T-helper 1 cell treated with Interleukin-12 subunit alpha and Interleukin-12 subunit beta and Interleukin-4 antibody, amounts not matched to agents 30 μg/mL and 1 μg/mL, for 36 hours (primary cell): Measurements from ENCODE around the gene LRR1.
A peak's percentile ranks its signal among the peaks of the same experiment; 100 is the strongest.
"Not testable (repeated sequence)": the region's sequence is repeated elsewhere in the genome, so short reads cannot be mapped to it uniquely, and the experiment has no call there.

Experiments used
- H3K27ac Mint-ChIP-seq: one replicate; pipeline ENCODE4 v1.8.0; 2021; ENCODE audit warnings: mild to moderate bottlenecking, mixed read lengths
- H3K27me3 Mint-ChIP-seq: one replicate; pipeline ENCODE4 v1.8.0; 2021; ENCODE audit warnings: low read depth, mixed read lengths
- H3K36me3 Mint-ChIP-seq: one replicate; pipeline ENCODE4 v1.8.0; 2021; ENCODE audit warnings: low read depth, mixed read lengths
- H3K4me1 Mint-ChIP-seq: one replicate; pipeline ENCODE4 v1.8.0; 2021; ENCODE audit warnings: low read depth, mixed read lengths
- H3K4me3 Mint-ChIP-seq: one replicate; pipeline ENCODE4 v1.8.0; 2021; ENCODE audit warnings: mild to moderate bottlenecking, moderate library complexity, mixed read lengths
- H3K9me3 Mint-ChIP-seq: one replicate; pipeline ENCODE4 v1.8.0; 2021; ENCODE audit warnings: mixed read lengths

The LRR1 gene

GRCh38 chr14:49612671-49613070 is 13.9 kb downstream of the LRR1 start:
- Mint-ChIP-seq H3K4me1 (peaks cover 17% of the 10 kb centered on the region), H3K4me3 (no peak overlapping the region), H3K27me3 (no peaks in the 10 kb centered on the region), H3K27ac (no peak overlapping the region), H3K9me3 (no peaks in the 10 kb centered on the region), H3K36me3 (peaks cover 16% of the 10 kb centered on the region)

GRCh38 chr14:49614196-49614595 is 15.5 kb downstream of the LRR1 start:
- Mint-ChIP-seq H3K27ac (no peak overlapping the region), H3K4me1 (peaks cover 25% of the 10 kb centered on the region), H3K9me3 (no peaks in the 10 kb centered on the region), H3K4me3 (no peak overlapping the region), H3K36me3 (peaks cover 26% of the 10 kb centered on the region), H3K27me3 (no peaks in the 10 kb centered on the region)

GRCh38 chr14:49615776-49616175 is 17.0 kb downstream of the LRR1 start:
- Mint-ChIP-seq H3K9me3 (no peaks in the 10 kb centered on the region), H3K27me3 (no peaks in the 10 kb centered on the region), H3K36me3 (peaks cover 34% of the 10 kb centered on the region)

GRCh38 chr14:49617852-49618519 is 19.2 kb downstream of the LRR1 start:
- peak overlapping the region; percentile 13 for H3K27ac Mint-ChIP-seq
- H3K36me3 Mint-ChIP-seq: peaks cover 48% of the 10 kb centered on the region
- H3K4me3 Mint-ChIP-seq: peak overlapping the region; percentile 18
- H3K9me3 Mint-ChIP-seq: no peaks in the 10 kb centered on the region
- no peaks in the 10 kb centered on the region for H3K27me3 Mint-ChIP-seq
- peaks cover 32% of the 10 kb centered on the region for H3K4me1 Mint-ChIP-seq

More at GRCh38 chr14:49615776-49616175, 17.0 kb downstream of the LRR1 start:
- peaks cover 26% of the 10 kb centered on the region for H3K4me1 Mint-ChIP-seq
- no peak overlapping the region for H3K4me3 Mint-ChIP-seq
- no peak overlapping the region for H3K27ac Mint-ChIP-seq

- peak overlapping the region; percentile 98 for H3K27ac Mint-ChIP-seq
- peak overlapping the region; percentile 98 for H3K4me3 Mint-ChIP-seq
- peaks cover 52% of the 10 kb centered on the region for H3K36me3 Mint-ChIP-seq
- not testable (repeated sequence) for H3K27me3 Mint-ChIP-seq, H3K9me3 Mint-ChIP-seq
- peaks cover 40% of the 10 kb centered on the region for H3K4me1 Mint-ChIP-seq
These were observed 20.5 kb downstream of the LRR1 start for GRCh38 chr14:49619273-49619672.

- Mint-ChIP-seq H3K9me3 (no peaks in the 10 kb centered on the region), H3K36me3 (peaks cover 52% of the 10 kb centered on the region), H3K27me3 (no peaks in the 10 kb centered on the region), H3K4me1 (peaks cover 41% of the 10 kb centered on the region), H3K4me3 (peak overlapping the region; percentile 98), H3K27ac (peak overlapping the region; percentile 98)
These were observed 21.0 kb downstream of the LRR1 start for GRCh38 chr14:49619730-49620129.

GRCh38 chr14:49620182-49621113 is 21.7 kb downstream of the LRR1 start, which contains the start of the genes MGAT2 and RPL36AL:
TSS of gene MGAT2 (plus strand) at chr14:49620799. CDS start at chr14:49621269, 470 bp downstream.
TSS of gene RPL36AL (minus strand) at chr14:49620626. CDS start at chr14:49619104, 1,522 bp downstream.
- H3K27ac Mint-ChIP-seq: peak within 1 kb of the TSS; percentile 98
- no peaks in the 10 kb centered on the region for H3K9me3 Mint-ChIP-seq
- peaks cover 54% of the 10 kb centered on the region for H3K36me3 Mint-ChIP-seq
- peak within 1 kb of the TSS; percentile 98 for H3K4me3 Mint-ChIP-seq
- H3K4me1 Mint-ChIP-seq: peaks cover 43% of the 10 kb centered on the region
- H3K27me3 Mint-ChIP-seq: no peaks in the 10 kb centered on the region

- peak overlapping the region; percentile 98 for H3K27ac Mint-ChIP-seq
- H3K9me3 Mint-ChIP-seq: no peaks in the 10 kb centered on the region
- H3K4me1 Mint-ChIP-seq: peaks cover 45% of the 10 kb centered on the region
- H3K36me3 Mint-ChIP-seq: peaks cover 53% of the 10 kb centered on the region
- peak overlapping the region; percentile 98 for H3K4me3 Mint-ChIP-seq
- H3K27me3 Mint-ChIP-seq: no peaks in the 10 kb centered on the region
These were observed 22.6 kb downstream of the LRR1 start for GRCh38 chr14:49621114-49621881.

GRCh38 chr14:49622022-49622607 is 23.4 kb downstream of the LRR1 start:
- H3K4me3 Mint-ChIP-seq: peak overlapping the region; percentile 98

GRCh38 chr14:49623387-49623786 is 24.6 kb downstream of the LRR1 start:
- no peaks in the 10 kb centered on the region for H3K27me3 Mint-ChIP-seq
- peak overlapping the region; percentile 67 for H3K27ac Mint-ChIP-seq
- peaks cover 37% of the 10 kb centered on the region for H3K4me1 Mint-ChIP-seq
- H3K36me3 Mint-ChIP-seq: peaks cover 44% of the 10 kb centered on the region
- H3K9me3 Mint-ChIP-seq: no peaks in the 10 kb centered on the region
- peak overlapping the region; percentile 98 for H3K4me3 Mint-ChIP-seq

More at GRCh38 chr14:49622022-49622607, 23.4 kb downstream of the LRR1 start:
- Mint-ChIP-seq H3K27ac (peak overlapping the region; percentile 75), H3K27me3 (no peaks in the 10 kb centered on the region), H3K4me1 (peaks cover 45% of the 10 kb centered on the region), H3K36me3 (peaks cover 48% of the 10 kb centered on the region), H3K9me3 (no peaks in the 10 kb centered on the region)

- Mint-ChIP-seq H3K4me1 (peaks cover 30% of the 10 kb centered on the region), H3K27ac (peak overlapping the region; percentile 77), H3K36me3 (peaks cover 36% of the 10 kb centered on the region), H3K9me3 (no peaks in the 10 kb centered on the region), H3K27me3 (no peaks in the 10 kb centered on the region), H3K4me3 (peak overlapping the region; percentile 98)
These were observed 25.4 kb downstream of the LRR1 start for GRCh38 chr14:49623941-49624839.

GRCh38 chr14:49633640-49634546 is 35.2 kb downstream of the LRR1 start:
- Mint-ChIP-seq H3K9me3 (no peaks in the 10 kb centered on the region), H3K4me3 (peak overlapping the region; percentile 96), H3K4me1 (peaks cover 40% of the 10 kb centered on the region), H3K27ac (peak overlapping the region; percentile 94), H3K36me3 (peaks cover 19% of the 10 kb centered on the region), H3K27me3 (no peaks in the 10 kb centered on the region)
